ENCODE results near the gene AP2A1. TPM values are rescaled to one million over a fixed set of nuclear protein-coding genes. Genes with fewer than 3 reads are reported as not detected.

The AP2A1 gene
- polyA plus RNA-seq, 1 donor: 52.9 TPM

GRCh38 chr19:49791776-49792445 lies 25.1 kb downstream of the AP2A1 start:
- no peak for DNase-seq

DNA sequence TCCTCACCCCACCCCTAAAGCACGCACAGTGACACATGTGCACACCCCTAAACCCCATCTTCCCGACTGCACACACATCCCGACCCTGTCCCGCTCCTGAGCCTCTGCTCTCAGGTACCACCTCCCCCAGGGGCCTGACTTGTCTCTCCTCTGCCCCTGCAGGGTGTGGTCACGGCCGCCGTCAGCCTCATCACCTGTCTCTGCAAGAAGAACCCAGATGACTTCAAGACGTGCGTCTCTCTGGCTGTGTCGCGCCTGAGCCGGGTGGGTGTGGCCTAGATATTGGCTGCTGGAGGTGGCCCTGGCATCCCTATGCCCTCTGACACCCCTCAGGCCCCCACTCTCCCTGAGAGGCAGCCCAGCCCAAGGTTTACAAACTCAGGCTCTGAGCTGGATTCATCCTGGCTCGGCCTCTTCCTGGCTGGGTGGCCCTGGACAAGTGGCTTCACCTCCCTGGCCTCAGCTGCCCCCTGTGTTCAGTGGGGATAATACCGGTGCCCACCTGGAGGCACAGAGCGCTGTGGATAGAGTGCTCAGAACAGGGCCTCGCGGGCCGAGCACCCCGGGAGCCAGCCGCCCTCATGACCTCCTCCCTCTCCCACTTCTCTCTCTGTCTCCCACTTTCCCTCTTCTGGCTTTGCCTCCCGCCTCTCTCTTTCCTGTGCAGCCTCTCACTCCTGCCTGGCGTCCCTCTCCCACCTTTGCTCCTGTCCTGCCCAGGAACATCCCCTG lies 26.2 kb downstream of the AP2A1 start:
- DNase-seq: no peak

DNA sequence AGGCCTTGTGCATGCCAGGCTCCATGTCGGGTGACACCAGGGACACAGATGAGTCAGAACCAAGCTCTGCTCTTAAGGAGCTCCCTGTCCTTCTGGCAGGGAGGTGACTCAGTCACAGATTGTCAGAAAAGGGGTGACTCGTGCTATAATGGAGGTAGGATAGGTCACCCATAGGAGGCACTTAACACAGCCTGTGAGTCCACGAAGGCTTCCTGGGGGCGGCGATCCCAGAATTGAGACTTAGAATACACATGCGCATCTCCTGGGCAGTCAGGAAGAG lies 26.7 kb downstream of the AP2A1 start:
- no peak for DNase-seq

GRCh38 chr19:49795615-49796014 lies 28.8 kb downstream of the AP2A1 start:
- no peak for DNase-seq

DNA sequence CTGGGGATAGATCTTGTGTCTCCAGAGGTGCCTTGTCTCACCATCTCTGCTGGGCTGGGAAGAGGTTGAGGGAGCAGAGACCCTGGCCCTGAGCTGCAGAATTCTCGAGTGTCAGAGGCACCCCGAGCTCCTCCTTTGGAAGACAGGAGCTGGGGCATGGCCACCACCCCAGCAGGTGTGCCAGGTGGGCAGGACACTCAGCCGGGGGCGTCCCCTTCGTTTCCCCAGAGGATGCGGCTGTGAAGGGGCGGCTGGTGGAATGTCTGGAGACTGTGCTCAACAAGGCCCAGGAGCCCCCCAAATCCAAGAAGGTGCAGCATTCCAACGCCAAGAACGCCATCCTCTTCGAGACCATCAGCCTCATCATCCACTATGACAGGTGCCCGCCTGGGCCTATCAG lies 31.8 kb downstream of the AP2A1 start:
- DNase-seq: no peak

DNA sequence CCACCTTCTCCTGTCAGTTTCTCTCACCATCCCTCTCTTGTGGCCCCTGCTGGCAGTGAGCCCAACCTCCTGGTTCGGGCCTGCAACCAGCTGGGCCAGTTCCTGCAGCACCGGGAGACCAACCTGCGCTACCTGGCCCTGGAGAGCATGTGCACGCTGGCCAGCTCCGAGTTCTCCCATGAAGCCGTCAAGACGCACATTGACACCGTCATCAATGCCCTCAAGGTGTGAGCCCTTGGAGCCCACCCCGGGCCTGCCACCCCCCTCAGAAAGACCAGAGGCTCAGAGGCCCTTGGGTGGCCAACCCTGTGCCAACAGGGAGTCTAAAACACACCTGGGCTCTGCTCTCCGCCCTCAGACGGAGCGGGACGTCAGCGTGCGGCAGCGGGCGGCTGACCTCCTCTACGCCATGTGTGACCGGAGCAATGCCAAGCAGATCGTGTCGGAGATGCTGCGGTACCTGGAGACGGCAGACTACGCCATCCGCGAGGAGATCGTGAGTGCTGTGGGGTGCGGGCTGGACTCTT lies 32.5 kb downstream of the AP2A1 start:
- no peak for DNase-seq

DNA sequence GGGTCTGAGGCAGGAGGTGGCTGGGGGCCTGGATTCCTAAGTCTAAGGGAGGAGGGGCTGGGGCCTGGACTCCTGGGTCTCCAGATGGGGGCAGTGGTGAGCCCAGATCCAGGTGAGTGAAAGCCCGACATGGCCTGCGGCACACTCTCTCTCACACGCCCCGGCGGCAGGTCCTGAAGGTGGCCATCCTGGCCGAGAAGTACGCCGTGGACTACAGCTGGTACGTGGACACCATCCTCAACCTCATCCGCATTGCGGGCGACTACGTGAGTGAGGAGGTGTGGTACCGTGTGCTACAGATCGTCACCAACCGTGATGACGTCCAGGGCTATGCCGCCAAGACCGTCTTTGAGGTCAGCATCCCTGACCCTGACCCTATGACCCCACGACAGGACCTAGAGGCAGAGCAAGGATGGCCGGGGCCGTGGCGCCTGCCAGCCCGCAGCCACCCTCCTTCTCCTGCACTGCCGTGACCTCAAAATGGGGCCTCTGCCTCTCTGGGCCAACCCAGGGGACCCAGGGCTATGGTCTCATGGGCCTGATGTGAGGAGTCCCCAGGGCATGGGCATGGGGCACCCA lies 33.1 kb downstream of the AP2A1 start:
- DNase-seq: no peak

GRCh38 chr19:49800771-49801170 lies 34.0 kb downstream of the AP2A1 start:
- no peak for DNase-seq

DNA sequence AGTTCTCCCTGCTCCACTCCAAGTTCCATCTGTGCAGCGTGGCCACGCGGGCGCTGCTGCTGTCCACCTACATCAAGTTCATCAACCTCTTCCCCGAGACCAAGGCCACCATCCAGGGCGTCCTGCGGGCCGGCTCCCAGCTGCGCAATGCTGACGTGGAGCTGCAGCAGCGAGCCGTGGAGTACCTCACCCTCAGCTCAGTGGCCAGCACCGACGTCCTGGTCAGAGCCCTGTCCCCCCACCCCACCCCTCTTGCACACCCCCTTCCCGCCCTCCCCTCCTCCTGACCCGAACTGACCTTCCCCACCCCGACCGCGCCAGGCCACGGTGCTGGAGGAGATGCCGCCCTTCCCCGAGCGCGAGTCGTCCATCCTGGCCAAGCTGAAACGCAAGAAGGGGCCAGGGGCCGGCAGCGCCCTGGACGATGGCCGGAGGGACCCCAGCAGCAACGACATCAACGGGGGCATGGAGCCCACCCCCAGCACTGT lies 34.6 kb downstream of the AP2A1 start:
- no peak for DNase-seq

DNA sequence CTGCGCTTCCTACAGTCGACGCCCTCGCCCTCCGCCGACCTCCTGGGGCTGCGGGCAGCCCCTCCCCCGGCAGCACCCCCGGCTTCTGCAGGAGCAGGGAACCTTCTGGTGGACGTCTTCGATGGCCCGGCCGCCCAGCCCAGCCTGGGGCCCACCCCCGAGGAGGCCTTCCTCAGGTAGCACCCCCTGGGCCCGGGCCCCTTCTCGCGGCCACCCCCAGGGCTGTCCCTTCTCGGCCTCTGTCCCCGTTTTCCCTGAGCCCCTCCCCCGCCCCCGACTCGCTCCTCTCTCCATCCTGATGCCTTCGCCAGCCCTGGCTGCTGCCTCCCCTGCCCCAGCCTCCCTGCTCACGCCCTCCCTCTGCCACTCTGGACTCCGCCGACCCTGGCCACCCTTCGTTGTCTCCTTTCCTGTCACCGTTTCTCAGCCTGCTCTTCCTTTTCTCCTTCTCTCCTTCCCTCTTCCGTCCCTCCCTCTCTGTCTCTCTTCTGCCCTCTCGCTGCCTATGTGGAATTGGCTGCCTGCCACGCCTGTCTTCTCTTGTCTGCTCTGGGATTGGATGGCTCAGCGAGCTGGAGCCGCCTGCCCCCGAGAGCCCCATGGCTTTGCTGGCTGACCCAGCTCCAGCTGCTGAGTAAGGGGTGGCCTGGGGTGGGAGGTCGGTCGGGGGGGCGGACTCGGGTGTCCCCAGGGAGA lies 35.3 kb downstream of the AP2A1 start:
- DNase-seq: peak; percentile 90

GRCh38 chr19:49802836-49803528 lies 36.2 kb downstream of the AP2A1 start:
- no peak for DNase-seq

DNA sequence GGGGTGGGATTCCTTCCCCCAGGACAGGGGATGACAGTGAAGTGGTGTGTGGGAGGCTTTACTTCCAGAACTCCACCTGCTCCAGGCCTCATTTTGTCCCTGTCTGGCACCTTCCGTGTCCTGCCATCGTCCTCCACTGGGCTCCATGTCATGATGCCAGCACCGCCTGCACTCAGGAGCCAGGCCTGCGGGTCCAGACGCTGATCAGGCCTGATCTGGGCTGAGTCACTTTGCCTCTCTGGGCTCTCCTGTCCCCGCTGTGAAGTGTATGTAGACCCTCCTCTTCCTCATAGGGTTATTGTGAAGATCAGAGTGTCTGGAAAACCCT lies 36.7 kb downstream of the AP2A1 start:
- DNase-seq: no peak

GRCh38 chr19:49805822-49806619 lies 39.2 kb downstream of the AP2A1 start:
- no peak for DNase-seq

DNA sequence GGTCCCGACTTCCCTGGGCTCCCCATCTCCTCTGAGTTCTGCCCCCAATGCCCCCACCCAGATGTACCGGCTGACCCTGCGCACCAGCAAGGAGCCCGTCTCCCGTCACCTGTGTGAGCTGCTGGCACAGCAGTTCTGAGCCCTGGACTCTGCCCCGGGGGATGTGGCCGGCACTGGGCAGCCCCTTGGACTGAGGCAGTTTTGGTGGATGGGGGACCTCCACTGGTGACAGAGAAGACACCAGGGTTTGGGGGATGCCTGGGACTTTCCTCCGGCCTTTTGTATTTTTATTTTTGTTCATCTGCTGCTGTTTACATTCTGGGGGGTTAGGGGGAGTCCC lies 39.8 kb downstream of the AP2A1 start:
- no peak for DNase-seq

DNA sequence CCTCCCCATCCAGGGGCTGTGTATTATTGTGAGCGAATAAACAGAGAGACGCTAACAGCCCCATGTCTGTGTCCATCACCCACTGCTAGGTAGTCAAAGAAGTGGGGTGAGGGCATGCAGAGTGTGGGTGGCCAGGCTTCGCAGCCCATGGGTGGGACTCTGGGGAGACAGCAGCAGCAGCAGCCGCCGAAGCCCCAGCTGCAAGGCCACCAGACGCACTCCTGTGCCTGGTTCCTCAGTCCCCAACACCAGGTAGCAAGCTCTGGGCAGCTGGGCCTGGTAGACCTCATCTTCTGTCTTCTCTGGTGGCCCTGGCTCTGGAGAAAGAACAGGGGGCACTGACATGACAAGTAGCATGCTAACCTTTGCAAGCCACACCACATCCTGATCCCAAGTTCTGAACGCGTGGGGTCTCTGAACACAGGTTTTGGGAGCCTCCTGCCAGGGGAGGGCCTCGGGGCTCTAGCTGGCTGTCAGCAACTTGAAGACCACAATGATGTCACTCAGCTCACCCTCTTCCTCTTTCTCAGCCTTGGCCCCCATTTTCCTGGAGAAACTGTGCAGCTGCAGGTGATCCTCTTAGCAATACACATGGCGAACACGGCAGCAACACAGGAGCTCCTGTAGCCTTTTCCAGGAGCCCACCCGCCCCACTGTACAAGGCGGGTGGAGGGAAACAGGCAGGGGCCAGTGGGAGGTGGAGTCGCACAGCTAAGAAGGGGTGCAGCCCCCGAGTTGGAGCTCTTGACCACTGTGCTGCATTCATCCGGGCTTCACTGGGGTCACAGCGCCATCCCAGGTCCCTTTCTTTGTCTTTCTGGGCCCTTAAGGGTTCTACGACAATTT lies 40.5 kb downstream of the AP2A1 start:
- DNase-seq: no peak

GRCh38 chr19:49807904-49808675 lies 41.3 kb downstream of the AP2A1 start:
- no peak for DNase-seq

DNA sequence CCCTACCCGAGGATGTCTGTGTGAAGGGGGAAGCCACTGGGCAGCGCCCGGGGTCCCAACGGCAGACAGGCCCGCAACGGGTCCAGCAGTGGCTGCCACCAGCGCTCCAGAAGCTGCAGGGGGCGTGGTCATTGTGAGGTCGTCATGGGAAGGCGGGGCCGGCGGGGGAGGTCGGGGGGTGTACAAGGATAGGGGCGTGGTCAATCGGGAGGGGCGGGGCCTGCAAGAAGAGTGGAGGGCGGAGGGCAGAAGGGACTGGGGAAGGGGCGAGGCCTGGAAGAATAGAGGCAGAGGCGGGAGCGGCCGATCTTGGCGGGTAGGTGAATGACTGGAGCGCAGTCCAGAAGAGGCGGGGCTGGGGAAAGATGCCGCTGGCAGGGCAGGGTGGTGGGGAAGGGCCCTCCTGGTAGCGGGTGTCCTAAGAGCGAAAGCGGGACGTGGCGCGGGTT lies 41.9 kb downstream of the AP2A1 start:
- DNase-seq: peak; percentile 88

DNA sequence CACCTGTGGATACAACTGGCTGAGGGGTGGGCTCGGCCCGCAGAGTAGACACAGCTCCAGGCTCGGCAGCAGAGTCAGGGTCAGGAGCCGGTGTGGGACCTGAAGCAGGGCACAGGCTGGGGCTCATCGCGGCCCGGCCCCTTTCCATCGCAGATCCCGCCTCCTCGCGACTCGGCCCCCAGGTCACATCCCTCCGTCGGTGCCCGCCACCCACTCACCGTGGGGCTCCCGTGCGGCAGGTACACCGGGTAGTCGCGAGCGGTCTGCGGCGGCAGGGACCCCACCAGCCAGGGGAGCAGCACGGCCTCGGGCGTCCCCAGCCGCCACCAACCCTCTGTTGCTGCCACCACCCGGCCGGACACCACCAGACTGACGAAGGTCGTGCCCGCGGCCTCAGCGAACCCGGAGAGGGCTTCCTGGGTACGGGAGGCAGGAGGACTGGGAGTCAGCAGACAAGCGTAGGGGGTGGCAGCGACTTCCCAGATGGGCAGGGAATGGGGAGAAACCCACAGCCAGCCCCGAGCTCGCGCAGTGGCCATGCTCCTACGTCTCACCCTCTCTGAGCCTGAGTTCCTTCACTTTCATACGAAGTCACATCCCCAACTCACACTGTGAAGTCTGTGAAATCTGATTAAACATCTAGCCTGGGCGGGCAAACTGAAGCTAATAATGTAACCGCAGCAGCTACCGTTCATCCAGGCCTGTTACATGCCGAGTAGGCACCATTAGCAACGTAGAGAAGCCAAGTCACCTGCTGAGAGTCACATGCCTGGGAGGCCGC lies 42.5 kb downstream of the AP2A1 start:
- DNase-seq: no peak

GRCh38 chr19:49809941-49810389 lies 43.2 kb downstream of the AP2A1 start:
- no peak for DNase-seq

Data from left kidney (tissue), 2 donors.